Measurements from ENCODE around the gene YES1.
A peak's percentile ranks its signal among the peaks of the same experiment; 100 is the strongest.

YES1 gene

DNA sequence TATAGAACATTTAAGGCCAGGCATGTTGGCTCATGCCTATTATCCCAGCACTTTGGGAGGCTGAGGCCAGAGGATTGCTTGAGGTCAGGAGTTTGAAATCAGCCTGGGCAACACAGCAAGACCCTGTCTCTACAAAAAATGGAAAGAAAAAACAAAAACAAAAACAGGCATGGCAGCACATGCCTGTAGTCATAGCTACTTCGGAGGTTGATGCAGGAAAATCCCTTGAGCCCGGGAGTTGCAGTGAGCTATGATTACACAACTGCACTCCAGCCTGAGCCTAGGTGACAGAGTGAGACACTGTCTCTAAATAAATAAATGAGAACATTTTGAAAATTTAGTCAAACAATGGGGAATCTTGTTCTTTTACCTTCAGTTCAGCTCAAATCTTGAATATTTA, 12.1 kb upstream of the YES1 start:
- H3K36me3 ChIP-seq (ENCODE audit: control insufficient read depth, insufficient read depth, low read length) = no peaks in the 10 kb centered on the region
- H3K4me1 ChIP-seq (ENCODE audit: control insufficient read depth, insufficient read depth, low read length, poor library complexity, severe bottlenecking) = no peaks in the 10 kb centered on the region
- no peaks in the 10 kb centered on the region for H3K27me3 ChIP-seq (replicated peaks; ENCODE audit: control insufficient read depth, insufficient read depth, low read length, poor library complexity, severe bottlenecking)
- H3K4me3 ChIP-seq (ENCODE audit: insufficient read depth, low read depth, low read length, poor library complexity, severe bottlenecking) = no peak overlapping the region
- no peak for DNase-seq
- no peak overlapping the region for H3K27ac ChIP-seq (ENCODE audit: insufficient read depth, low read length, poor library complexity, severe bottlenecking)
- H3K9me3 ChIP-seq (ENCODE audit: control insufficient read depth, low read length) = no peaks in the 10 kb centered on the region

GRCh38 chr18:820591-821165, 8.6 kb upstream of the YES1 start:
- H3K27me3 ChIP-seq (replicated peaks; ENCODE audit: control insufficient read depth, insufficient read depth, low read length, poor library complexity, severe bottlenecking) = no peaks in the 10 kb centered on the region
- DNase-seq = no peak
- H3K4me3 ChIP-seq (ENCODE audit: insufficient read depth, low read depth, low read length, poor library complexity, severe bottlenecking) = no peak overlapping the region
- no peaks in the 10 kb centered on the region for H3K4me1 ChIP-seq (ENCODE audit: control insufficient read depth, insufficient read depth, low read length, poor library complexity, severe bottlenecking)
- H3K36me3 ChIP-seq (ENCODE audit: control insufficient read depth, insufficient read depth, low read length) = no peaks in the 10 kb centered on the region
- H3K9me3 ChIP-seq (ENCODE audit: control insufficient read depth, low read length) = no peaks in the 10 kb centered on the region
- no peak overlapping the region for H3K27ac ChIP-seq (ENCODE audit: insufficient read depth, low read length, poor library complexity, severe bottlenecking)

DNA sequence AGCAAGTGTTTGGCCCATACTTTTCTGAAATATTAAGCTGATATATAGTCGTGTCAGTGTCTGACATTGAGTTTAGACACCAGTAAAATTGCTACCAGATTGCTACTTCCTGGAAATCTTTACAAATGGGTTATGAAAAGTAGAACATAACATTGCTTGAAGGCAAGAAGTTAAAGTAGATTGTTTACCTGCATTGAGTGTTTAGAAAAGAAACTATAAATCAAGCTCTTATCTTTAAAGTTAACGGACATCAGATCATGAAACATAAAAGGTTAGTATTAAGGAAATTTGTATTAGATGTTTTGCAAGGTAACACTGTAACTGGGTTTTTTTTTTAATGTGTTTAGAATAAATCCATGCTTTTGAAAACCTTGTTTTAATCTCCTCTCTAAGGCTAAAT, 4.8 kb upstream of the YES1 start:
- Histone ChIP-seq H3K36me3 (ENCODE audit: control insufficient read depth, insufficient read depth, low read length) (no peaks in the 10 kb centered on the region), H3K27ac (ENCODE audit: insufficient read depth, low read length, poor library complexity, severe bottlenecking) (no peak overlapping the region), H3K4me1 (ENCODE audit: control insufficient read depth, insufficient read depth, low read length, poor library complexity, severe bottlenecking) (peaks cover 9% of the 10 kb centered on the region), H3K27me3 (replicated peaks; ENCODE audit: control insufficient read depth, insufficient read depth, low read length, poor library complexity, severe bottlenecking) (no peaks in the 10 kb centered on the region), H3K4me3 (ENCODE audit: insufficient read depth, low read depth, low read length, poor library complexity, severe bottlenecking) (no peak overlapping the region), H3K9me3 (ENCODE audit: control insufficient read depth, low read length) (no peaks in the 10 kb centered on the region)
- no peak for DNase-seq

DNA sequence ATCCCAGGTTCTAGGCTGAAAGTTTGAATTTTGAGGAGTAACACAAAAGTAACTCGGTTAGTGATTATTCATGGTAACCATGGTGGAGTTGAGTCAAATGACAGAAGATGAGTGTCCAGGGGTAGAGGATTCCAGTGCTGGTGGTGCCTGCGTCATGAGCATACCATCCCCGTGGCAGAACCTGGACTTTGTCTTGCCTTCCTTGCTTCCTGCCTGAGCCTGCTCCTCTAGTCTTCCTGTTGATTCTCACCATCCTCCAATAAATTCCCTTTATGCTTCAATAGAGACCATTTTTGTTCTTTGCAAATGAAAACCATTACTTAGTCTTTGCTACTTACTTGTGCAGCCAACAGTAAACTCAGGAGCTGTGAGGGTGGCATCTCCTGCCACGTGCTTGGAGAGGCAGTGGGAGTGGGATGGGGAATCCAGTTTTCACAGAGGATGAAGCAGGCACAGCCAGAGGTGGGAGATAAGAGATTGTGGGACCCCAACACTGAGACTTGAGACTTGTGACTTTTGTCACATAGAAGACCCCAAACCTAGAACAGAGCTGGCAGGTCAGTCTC, 4.1 kb upstream of the YES1 start:
- no peak for DNase-seq

DNA sequence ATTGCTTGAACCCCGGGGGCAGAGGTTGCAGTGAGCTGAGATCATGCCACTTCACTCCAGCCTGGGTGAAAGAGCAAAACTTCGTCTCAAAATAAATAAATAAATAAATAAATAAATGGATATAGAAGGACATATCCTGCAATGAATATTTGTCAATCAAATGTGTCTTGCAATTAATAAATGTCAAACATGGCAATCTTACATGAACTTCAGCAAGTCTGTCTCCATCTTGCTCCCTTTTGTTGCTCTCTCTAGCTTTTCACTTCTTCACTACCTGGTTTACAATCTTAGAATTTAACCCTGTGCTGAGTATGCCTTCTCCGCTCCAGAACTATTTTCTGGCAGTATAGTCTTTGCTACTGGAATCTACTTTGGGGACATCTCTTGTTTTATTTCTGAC, 3.3 kb upstream of the YES1 start:
- no peak for DNase-seq
- Histone ChIP-seq H3K9me3 (ENCODE audit: control insufficient read depth, low read length) (no peaks in the 10 kb centered on the region), H3K27ac (ENCODE audit: insufficient read depth, low read length, poor library complexity, severe bottlenecking) (no peak overlapping the region), H3K4me3 (ENCODE audit: insufficient read depth, low read depth, low read length, poor library complexity, severe bottlenecking) (no peak overlapping the region), H3K4me1 (ENCODE audit: control insufficient read depth, insufficient read depth, low read length, poor library complexity, severe bottlenecking) (peaks cover 9% of the 10 kb centered on the region), H3K27me3 (replicated peaks; ENCODE audit: control insufficient read depth, insufficient read depth, low read length, poor library complexity, severe bottlenecking) (no peaks in the 10 kb centered on the region), H3K36me3 (ENCODE audit: control insufficient read depth, insufficient read depth, low read length) (no peaks in the 10 kb centered on the region)

More for the DNA sequence above, 4.1 kb upstream of the YES1 start:
- Histone ChIP-seq H3K36me3 (ENCODE audit: control insufficient read depth, insufficient read depth, low read length) (no peaks in the 10 kb centered on the region), H3K4me3 (ENCODE audit: insufficient read depth, low read depth, low read length, poor library complexity, severe bottlenecking) (no peak overlapping the region), H3K27me3 (replicated peaks; ENCODE audit: control insufficient read depth, insufficient read depth, low read length, poor library complexity, severe bottlenecking) (no peaks in the 10 kb centered on the region), H3K9me3 (ENCODE audit: control insufficient read depth, low read length) (no peaks in the 10 kb centered on the region), H3K27ac (ENCODE audit: insufficient read depth, low read length, poor library complexity, severe bottlenecking) (no peak overlapping the region), H3K4me1 (ENCODE audit: control insufficient read depth, insufficient read depth, low read length, poor library complexity, severe bottlenecking) (peaks cover 9% of the 10 kb centered on the region)

GRCh38 chr18:814300-815084, 2.5 kb upstream of the YES1 start:
- H3K36me3 ChIP-seq (ENCODE audit: control insufficient read depth, insufficient read depth, low read length) = no peaks in the 10 kb centered on the region
- no peak overlapping the region for H3K4me3 ChIP-seq (ENCODE audit: insufficient read depth, low read depth, low read length, poor library complexity, severe bottlenecking)
- DNase-seq = no peak
- peaks cover 17% of the 10 kb centered on the region for H3K4me1 ChIP-seq (ENCODE audit: control insufficient read depth, insufficient read depth, low read length, poor library complexity, severe bottlenecking)
- H3K27me3 ChIP-seq (replicated peaks; ENCODE audit: control insufficient read depth, insufficient read depth, low read length, poor library complexity, severe bottlenecking) = no peaks in the 10 kb centered on the region
- no peak overlapping the region for H3K27ac ChIP-seq (ENCODE audit: insufficient read depth, low read length, poor library complexity, severe bottlenecking)
- H3K9me3 ChIP-seq (ENCODE audit: control insufficient read depth, low read length) = no peaks in the 10 kb centered on the region

DNA sequence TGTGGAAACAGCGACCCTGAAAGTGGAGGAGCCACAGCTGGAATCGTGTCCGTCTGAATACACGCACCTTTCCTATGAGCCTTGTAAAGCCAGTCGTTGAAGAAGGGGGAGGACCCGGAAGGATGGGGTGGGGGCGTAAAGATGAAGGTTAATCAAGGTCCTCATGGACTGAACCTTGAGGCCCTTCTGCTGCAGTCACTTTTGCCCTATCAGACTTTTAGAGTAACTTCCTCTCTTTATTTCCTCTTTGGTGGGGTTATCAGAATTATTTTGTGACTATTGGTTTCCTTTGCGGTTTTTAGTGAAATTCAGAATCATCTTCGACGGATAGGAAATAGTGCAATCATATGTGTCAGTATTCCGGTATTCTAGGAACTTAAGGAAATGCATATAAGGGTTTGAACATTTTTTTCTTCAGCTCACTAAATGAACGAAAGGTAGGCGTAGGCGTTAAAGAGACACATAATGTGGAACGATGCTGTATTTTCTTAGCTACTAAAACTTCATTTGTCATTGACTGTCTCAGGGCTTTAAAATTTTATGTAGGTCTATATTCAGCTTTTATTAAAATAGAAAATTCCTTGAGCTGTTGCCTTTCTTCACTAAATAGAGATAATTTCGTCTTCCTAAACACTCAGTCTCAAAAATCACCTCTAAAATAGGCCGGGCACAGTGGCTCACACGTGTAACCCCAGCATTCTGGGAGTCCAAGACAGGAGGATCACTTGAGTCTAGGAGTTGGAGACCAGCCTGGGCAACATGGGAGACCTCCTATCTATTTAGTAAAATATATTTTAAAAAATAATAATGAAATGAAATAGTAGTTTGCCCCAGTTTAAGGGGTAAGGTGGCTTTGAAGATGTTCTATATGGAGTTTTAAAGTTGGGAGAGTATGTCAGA, 1.4 kb upstream of the YES1 start:
- DNase-seq = peak in 2 of 3 donors; percentile 25 to 38
- Histone ChIP-seq H3K27ac (ENCODE audit: insufficient read depth, low read length, poor library complexity, severe bottlenecking) (peak overlapping the region; percentile 90), H3K4me3 (ENCODE audit: insufficient read depth, low read depth, low read length, poor library complexity, severe bottlenecking) (peak overlapping the region; percentile 84), H3K9me3 (ENCODE audit: control insufficient read depth, low read length) (no peaks in the 10 kb centered on the region), H3K27me3 (replicated peaks; ENCODE audit: control insufficient read depth, insufficient read depth, low read length, poor library complexity, severe bottlenecking) (no peaks in the 10 kb centered on the region), H3K36me3 (ENCODE audit: control insufficient read depth, insufficient read depth, low read length) (no peaks in the 10 kb centered on the region), H3K4me1 (ENCODE audit: control insufficient read depth, insufficient read depth, low read length, poor library complexity, severe bottlenecking) (peaks cover 17% of the 10 kb centered on the region)

- peaks cover 17% of the 10 kb centered on the region for H3K4me1 ChIP-seq (ENCODE audit: control insufficient read depth, insufficient read depth, low read length, poor library complexity, severe bottlenecking)
- no peaks in the 10 kb centered on the region for H3K27me3 ChIP-seq (replicated peaks; ENCODE audit: control insufficient read depth, insufficient read depth, low read length, poor library complexity, severe bottlenecking)
- H3K36me3 ChIP-seq (ENCODE audit: control insufficient read depth, insufficient read depth, low read length) = no peaks in the 10 kb centered on the region
- peak overlapping the region; percentile 90 for H3K27ac ChIP-seq (ENCODE audit: insufficient read depth, low read length, poor library complexity, severe bottlenecking)
- peak overlapping the region; percentile 84 for H3K4me3 ChIP-seq (ENCODE audit: insufficient read depth, low read depth, low read length, poor library complexity, severe bottlenecking)
- peak; percentile 66 to 73 (median 68) for DNase-seq
- no peaks in the 10 kb centered on the region for H3K9me3 ChIP-seq (ENCODE audit: control insufficient read depth, low read length)
These were observed 532 bp upstream of the YES1 start for GRCh38 chr18:812376-813171.

- no peak for DNase-seq
- peaks cover 17% of the 10 kb centered on the region for H3K4me1 ChIP-seq (ENCODE audit: control insufficient read depth, insufficient read depth, low read length, poor library complexity, severe bottlenecking)
- H3K27ac ChIP-seq (ENCODE audit: insufficient read depth, low read length, poor library complexity, severe bottlenecking) = peak overlapping the region; percentile 90
- no peaks in the 10 kb centered on the region for H3K27me3 ChIP-seq (replicated peaks; ENCODE audit: control insufficient read depth, insufficient read depth, low read length, poor library complexity, severe bottlenecking)
- no peaks in the 10 kb centered on the region for H3K9me3 ChIP-seq (ENCODE audit: control insufficient read depth, low read length)
- H3K36me3 ChIP-seq (ENCODE audit: control insufficient read depth, insufficient read depth, low read length) = no peaks in the 10 kb centered on the region
- H3K4me3 ChIP-seq (ENCODE audit: insufficient read depth, low read depth, low read length, poor library complexity, severe bottlenecking) = peak overlapping the region; percentile 84
These were observed 705 bp downstream of the YES1 start for GRCh38 chr18:811182-811891.
